Chondrocyte (in vitro differentiated cells): ENCODE data around the gene SLC22A4. TPM values are rescaled to one million over a fixed set of nuclear protein-coding genes. Genes with fewer than 3 reads are reported as not detected.

Source experiments
- DNase-seq: peaks from one replicate; pipeline ENCODE4 v3.0.0; 2021; ENCODE audit warnings: mixed read lengths, low spot score
- H3K27ac Mint-ChIP-seq: one replicate; pipeline ENCODE4 v1.8.0; 2021; ENCODE audit warnings: mild to moderate bottlenecking, moderate library complexity, mixed read lengths; ENCODE audit not compliant: unreplicated experiment
- H3K27me3 Mint-ChIP-seq: 2 replicates; pipeline ENCODE4 v1.8.0; 2021; ENCODE audit warnings: low read depth, mixed read lengths
- H3K36me3 Mint-ChIP-seq: 2 replicates; pipeline ENCODE4 v1.8.0; 2021; ENCODE audit warnings: low read depth, mixed read lengths
- H3K4me1 Mint-ChIP-seq: 2 replicates; pipeline ENCODE4 v1.8.0; 2021; ENCODE audit warnings: low read depth, mild to moderate bottlenecking, mixed read lengths
- H3K4me3 Mint-ChIP-seq: one replicate; pipeline ENCODE4 v1.8.0; 2021; ENCODE audit warnings: mild to moderate bottlenecking, moderate library complexity, mixed read lengths; ENCODE audit not compliant: unreplicated experiment
- H3K9me3 Mint-ChIP-seq: 2 replicates; pipeline ENCODE4 v1.8.0; 2021; ENCODE audit warnings: low read depth, mixed read lengths
- CTCF ChIP-seq: fragments of 200-600 bp; sonication (generic); IDR thresholded peaks from 2 replicates; pipeline ENCODE4 v1.5.0; 2021; ENCODE audit warnings: antibody characterized with exemption, mild to moderate bottlenecking, moderate library complexity
- total RNA-seq: library from RNA; stranded (reverse); gene quantifications from 3 replicates; pipeline ENCODE4 v1.2.1, GENCODE V29; 2021

Gene SLC22A4
- total RNA-seq, 1 donor from 2014 or later = 4.2 TPM

GRCh38 chr5:132368186-132368585 lies 74.0 kb downstream of the SLC22A4 start:
- Mint-ChIP-seq H3K4me3 (no peak overlapping the region), H3K27me3 (no peaks in the 10 kb centered on the region), H3K27ac (no peak overlapping the region), H3K4me1 (peaks cover 51% of the 10 kb centered on the region), H3K9me3 (no peaks in the 10 kb centered on the region), H3K36me3 (no peaks in the 10 kb centered on the region)
- no peak for TF ChIP-seq CTCF
- no peak for DNase-seq

- Mint-ChIP-seq H3K9me3 (no peaks in the 10 kb centered on the region), H3K27me3 (no peaks in the 10 kb centered on the region), H3K27ac (peak overlapping the region; percentile 0), H3K36me3 (no peaks in the 10 kb centered on the region), H3K4me3 (peak overlapping the region; percentile 78), H3K4me1 (peaks cover 43% of the 10 kb centered on the region)
- no peak for DNase-seq
- TF ChIP-seq CTCF = no peak
Measured at GRCh38 chr5:132369007-132369473, 74.8 kb downstream of the SLC22A4 start.

- H3K9me3 Mint-ChIP-seq = no peaks in the 10 kb centered on the region
- TF ChIP-seq CTCF = peak; percentile 20
- H3K4me1 Mint-ChIP-seq = peaks cover 38% of the 10 kb centered on the region
- peak within 1 kb of the TSS; percentile 78 for H3K4me3 Mint-ChIP-seq
- peak; percentile 75 for DNase-seq
- no peaks in the 10 kb centered on the region for H3K27me3 Mint-ChIP-seq
- H3K27ac Mint-ChIP-seq = peak within 1 kb of the TSS; percentile 63
- H3K36me3 Mint-ChIP-seq = no peaks in the 10 kb centered on the region
Measured at GRCh38 chr5:132369474-132370180, 75.4 kb downstream of the SLC22A4 start, which contains the start of gene SLC22A5. SLC22A5 (plus strand) TSS chr5:132369710; CDS start chr5:132369973, 263 bp downstream.

- Mint-ChIP-seq H3K27me3 (no peaks in the 10 kb centered on the region), H3K4me1 (peaks cover 37% of the 10 kb centered on the region), H3K27ac (peak overlapping the region; percentile 45), H3K9me3 (no peaks in the 10 kb centered on the region), H3K36me3 (no peaks in the 10 kb centered on the region), H3K4me3 (peak overlapping the region; percentile 78)
- TF ChIP-seq CTCF = no peak
- DNase-seq = peak; percentile 88
Measured at GRCh38 chr5:132370181-132370970, 76.2 kb downstream of the SLC22A4 start.

GRCh38 chr5:132370971-132371602 lies 76.9 kb downstream of the SLC22A4 start:
- no peaks in the 10 kb centered on the region for H3K36me3 Mint-ChIP-seq
- H3K27me3 Mint-ChIP-seq = no peaks in the 10 kb centered on the region
- no peaks in the 10 kb centered on the region for H3K9me3 Mint-ChIP-seq
- DNase-seq = no peak
- H3K27ac Mint-ChIP-seq = no peak overlapping the region
- peak overlapping the region; percentile 78 for H3K4me3 Mint-ChIP-seq
- no peak for TF ChIP-seq CTCF
- peaks cover 37% of the 10 kb centered on the region for H3K4me1 Mint-ChIP-seq
